SK-MEL-5 (cell line): ENCODE measurements around the gene RAB4B. TPM values are rescaled to one million over a fixed set of nuclear protein-coding genes. Genes with fewer than 3 reads are reported as not detected.
A peak's percentile ranks its signal among the peaks of the same experiment; 100 is the strongest.
"Not testable (repeated sequence)": the region's sequence is repeated elsewhere in the genome, so short reads cannot be mapped to it uniquely, and the experiment has no call there.

Experiments used
- DNase-seq: peaks from one replicate; pipeline ENCODE4 v3.0.0-alpha.2; 2016; ENCODE audit warnings: low read depth, low spot score
- in situ Hi-C: cut with HindIII; loops from 2 replicates; pipeline ENCODE4 v1.10.0; 2016; ENCODE audit warnings: low sequenced_read_pairs, high pct_unique_total_duplicates, low pct_unique_long_range_greater_than_20kb
- polyA plus RNA-seq, 2 experiments: library from polyadenylated mRNA; depleted of rRNA; stranded (reverse); fragments of >200 nt; gene quantifications; 2 replicates each; pipeline ENCODE4 v1.2.3, GENCODE V29; 2015
- total RNA-seq: library from RNA; depleted of rRNA; stranded (reverse); fragments of >200 nt; shearing (Covaris generic); gene quantifications from 2 replicates; pipeline ENCODE4 v1.2.3, GENCODE V29; 2014; rRNA removed

RAB4B gene
- 17.9 and 20.8 TPM in 2 replicates for total RNA-seq
- 31.7 and 32.5 TPM in 2 replicates for polyA plus RNA-seq (2015; cell fraction: cytosol; rRNA removed)
- polyA plus RNA-seq (2015; cell fraction: nucleus; rRNA removed), result 142 and 162 TPM in 2 replicates

DNA sequence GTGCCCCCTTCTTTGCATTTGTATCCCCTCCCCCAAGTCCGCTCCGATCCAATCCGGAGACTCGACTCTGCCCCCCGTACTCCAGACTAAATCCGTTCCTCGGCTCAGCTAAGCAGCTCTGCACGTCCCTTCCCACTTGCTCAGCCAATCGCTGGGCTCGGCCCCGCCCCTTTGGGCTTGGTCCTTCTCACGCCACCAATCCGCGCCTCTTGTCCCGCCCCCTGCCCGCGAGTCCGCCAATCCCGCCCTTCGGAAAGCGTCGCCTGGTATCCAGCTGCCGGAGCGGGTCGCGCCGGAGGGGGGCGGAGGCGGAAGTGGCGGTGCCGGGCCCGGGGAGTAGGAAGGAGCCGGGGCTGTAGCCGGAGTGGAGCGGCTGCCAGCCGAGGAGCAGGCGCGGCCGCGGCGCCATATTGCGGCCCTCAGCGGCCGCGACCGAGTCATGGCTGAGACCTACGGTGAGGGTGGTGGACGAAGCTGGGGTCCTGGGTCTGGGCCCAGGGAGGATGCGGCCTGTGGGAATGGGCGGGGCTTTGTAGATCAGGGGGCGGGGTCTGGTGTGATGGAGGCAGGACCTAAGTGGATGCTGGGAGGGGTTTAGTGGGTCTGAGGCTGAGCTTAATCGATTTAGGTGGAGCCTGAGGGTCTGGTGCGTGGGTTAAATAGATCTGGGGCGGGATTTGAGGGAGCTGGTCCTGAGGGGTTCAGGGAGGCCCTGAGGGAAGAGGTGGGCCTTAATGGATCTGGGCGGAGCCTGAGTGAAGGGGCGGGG, at the start of gene RAB4B:
TSS of gene RAB4B (plus strand) at position 311 of the 769 bp plus-strand sequence. CDS start at position 440, 129 bp downstream.
- in situ Hi-C loops, result no loop called here
- peak; percentile 99 for DNase-seq

- in situ Hi-C loops, DNase-seq: not testable (repeated sequence)
Observed at GRCh38 chr19:40730065-40730464, 48.0 kb upstream of the RAB4B start.

DNA sequence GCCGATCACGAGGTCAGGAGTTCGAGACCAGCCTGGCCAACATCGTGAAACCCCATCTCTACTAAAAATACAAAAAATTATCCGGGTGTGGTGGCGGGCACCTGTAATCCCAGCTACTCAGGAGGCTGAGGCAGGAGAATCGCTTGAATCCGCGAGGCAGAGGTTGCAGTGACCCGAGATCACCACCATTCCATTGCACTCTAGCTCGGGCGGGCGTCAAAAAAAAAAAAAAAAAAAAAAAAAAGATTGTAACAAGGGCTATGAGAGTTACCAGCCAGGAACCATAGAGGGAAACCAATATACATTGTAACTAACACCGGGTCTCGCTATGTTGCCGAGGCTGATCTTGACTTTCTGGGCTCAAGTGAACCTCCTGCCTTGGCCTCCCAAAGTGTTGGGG, 45.7 kb upstream of the RAB4B start:
- in situ Hi-C loops, DNase-seq: not testable (repeated sequence)

- in situ Hi-C loops, result no loop called here
- DNase-seq, result no peak
Observed at GRCh38 chr19:40733149-40733548, 44.9 kb upstream of the RAB4B start.

DNA sequence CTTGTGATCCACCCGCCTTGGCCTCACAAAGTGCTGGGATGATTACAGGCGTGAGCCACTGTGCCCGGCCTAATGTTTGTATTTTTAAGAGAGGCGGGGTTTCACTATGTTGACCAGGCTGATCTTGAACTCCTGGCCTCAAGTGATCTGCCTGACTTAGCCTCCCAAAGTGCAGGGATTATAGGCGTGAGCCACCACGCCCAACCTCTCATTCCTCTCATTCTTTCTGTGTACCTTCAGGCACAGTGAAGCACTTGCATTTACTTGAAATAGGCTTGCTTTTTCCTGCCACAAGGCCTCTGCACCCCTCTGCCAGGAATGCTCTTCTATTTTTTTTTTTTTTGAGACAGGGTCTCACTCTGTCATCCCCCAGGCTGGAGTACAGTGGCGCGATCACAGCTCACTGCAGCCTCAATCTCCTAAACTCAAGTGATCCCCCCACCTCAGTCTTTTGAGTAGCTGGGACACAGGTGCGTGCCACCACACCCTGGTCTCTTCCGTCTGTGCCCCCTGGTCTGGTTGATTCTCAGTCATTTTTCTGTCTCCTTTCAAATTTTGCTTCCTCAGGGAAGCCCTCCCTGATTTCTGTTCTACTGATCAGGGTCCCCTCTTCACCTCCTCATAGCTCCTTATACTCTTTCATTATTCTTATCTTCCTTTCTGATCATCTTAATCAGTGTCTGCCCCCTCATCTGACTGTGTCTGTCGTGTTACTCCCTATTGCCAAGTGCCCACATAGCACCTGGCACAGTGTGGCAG, 42.9 kb upstream of the RAB4B start:
- in situ Hi-C loops, result no loop called here
- no peak for DNase-seq

DNA sequence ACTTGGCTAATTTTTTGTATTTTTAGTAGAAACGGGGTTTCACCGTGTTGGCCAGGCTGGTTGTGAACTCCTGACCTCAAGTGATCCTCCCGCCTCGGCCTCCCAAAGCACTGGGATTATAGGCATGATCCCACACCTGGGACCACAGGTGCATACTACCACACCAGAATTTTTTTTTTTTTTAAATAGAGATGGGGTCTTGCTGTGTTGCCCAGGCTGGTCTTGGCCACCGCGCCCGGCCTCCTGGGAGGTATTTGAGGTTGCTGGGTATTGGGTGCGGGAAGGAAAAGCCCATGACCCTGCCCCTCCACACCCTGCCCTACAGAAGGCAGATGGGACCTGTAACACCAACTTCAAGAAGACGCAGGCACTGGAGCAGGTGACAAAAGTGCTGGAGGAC, 41.4 kb upstream of the RAB4B start:
- in situ Hi-C loops, result no loop called here
- DNase-seq, result no peak

GRCh38 chr19:40737102-40737644, 40.9 kb upstream of the RAB4B start:
- in situ Hi-C loops, result no loop called here

GRCh38 chr19:40739030-40739839, 38.8 kb upstream of the RAB4B start:
- DNase-seq, result no peak
- in situ Hi-C loops, result no loop called here

More at GRCh38 chr19:40737102-40737644, 40.9 kb upstream of the RAB4B start:
- DNase-seq, result no peak

DNA sequence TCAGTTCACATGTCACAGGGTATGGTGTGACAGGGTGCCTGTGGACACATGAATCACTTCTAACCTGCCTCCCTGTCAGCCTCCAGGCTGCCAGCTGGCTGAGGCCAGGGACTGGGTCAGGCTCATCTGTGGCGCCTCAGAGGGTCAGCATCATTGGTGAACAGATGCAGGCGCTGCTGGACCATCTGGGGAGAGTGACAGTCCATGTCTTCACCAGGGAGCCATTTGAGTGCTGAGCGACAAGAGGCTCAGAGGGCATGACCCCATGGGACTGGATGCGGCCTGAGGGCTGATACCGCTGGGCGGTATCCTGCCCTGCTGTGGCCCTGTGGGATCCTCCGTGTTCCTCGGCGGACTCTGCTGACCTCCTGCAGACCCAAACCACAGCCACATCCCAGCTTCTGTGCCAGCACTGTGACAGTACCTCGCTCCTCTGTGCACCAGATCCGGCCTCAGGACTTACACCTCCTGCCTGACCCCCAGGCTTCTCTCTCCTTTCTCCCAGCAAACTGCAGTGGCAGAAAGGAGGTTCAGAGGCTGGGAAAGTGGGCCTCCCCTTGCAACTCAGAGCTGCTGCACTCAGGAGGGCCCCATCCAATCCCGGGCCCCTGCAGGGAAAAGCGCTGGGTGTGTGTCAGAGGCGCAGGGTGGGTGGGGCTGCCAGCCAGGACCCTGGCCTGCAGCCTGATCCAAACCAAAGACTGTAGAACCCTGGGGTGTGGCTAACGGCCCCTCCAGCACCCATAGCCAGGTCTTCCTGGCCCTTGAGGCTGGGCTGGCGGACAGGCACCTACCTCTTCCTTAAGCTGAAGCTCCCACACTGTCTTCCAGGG, 38.0 kb upstream of the RAB4B start:
- in situ Hi-C loops, result no loop called here
- DNase-seq, result no peak

- in situ Hi-C loops, result no loop called here
- no peak for DNase-seq
Observed at GRCh38 chr19:40740747-40741146, 37.3 kb upstream of the RAB4B start.

GRCh38 chr19:40741527-40742390, 36.3 kb upstream of the RAB4B start:
- in situ Hi-C loops, result no loop called here

GRCh38 chr19:40742477-40742876, 35.6 kb upstream of the RAB4B start:
- DNase-seq, result no peak

More at GRCh38 chr19:40741527-40742390, 36.3 kb upstream of the RAB4B start:
- no peak for DNase-seq

DNA sequence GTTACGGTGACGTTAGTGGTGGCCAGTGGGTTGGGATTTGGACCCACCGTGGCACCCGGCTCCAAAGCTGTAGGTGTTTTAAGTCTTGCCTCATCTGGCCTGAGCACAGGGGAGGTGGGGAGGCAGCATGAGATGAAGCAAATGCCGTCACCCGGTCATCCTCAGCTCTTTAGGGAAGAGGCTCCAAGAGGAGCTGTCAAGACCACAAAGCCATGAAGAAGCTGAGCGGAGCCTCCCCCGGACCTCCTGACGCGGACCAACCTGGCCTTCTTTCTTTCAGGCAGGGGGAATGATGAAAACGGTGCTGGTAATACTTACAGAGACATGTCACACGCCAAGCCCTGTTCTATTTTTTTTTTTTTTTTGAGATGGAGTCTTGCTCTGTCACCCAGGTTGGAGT, 35.2 kb upstream of the RAB4B start:
- no peak for DNase-seq
- in situ Hi-C loops, result no loop called here

More at GRCh38 chr19:40742477-40742876, 35.6 kb upstream of the RAB4B start:
- in situ Hi-C loops, result no loop called here

GRCh38 chr19:40743926-40744325, 34.1 kb upstream of the RAB4B start:
- no peak for DNase-seq
- in situ Hi-C loops, result no loop called here

DNA sequence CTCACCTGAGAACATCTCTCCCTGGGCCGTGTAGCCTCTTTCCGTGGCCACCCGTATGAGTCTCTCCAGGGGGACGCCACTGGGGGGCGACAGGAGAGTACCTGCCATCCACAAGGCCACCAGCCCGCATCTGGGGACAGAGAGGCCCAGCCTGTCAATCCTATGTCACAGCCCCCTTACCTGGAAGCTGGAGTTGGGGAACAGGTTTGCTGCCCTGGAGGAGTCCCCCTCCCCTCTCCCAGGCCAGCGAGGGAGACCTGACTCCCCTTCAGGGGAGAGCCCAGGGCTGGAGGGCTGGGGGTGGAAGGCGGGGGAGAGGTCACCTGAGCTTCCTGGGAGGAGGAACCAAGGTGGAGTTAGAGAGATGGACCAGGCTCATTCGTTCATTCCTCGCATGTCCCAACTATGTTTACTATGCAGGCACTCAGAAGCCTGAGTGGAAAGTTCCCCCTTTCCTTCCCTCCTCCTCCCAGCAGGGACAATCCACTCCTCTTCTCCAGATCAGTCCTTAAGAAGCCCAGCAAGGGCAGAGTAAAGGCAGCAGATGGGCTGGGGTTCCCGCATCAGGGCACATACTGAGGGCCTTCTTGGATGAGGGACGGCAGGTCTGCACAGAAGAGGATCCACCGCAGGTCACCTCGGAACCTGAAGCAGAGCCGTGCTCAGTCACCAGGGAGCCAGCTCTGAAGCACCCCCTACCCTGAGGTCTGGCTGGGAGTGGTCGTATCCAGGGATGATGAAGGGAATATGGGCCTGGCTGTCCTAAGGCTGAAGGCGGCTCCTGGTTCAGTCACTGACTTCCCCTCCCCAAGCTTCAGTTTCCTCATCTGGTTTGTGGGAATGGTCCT, 33.3 kb upstream of the RAB4B start:
- in situ Hi-C loops, result no loop called here
- peak; percentile 17 for DNase-seq
